HPDE6-E6E7 (cell line): ENCODE data around the gene RPL13A.

ENCODE experiments used
- DNase-seq: peaks from one replicate; pipeline ENCODE4 v3.0.0; 2011; ENCODE audit warnings: missing footprints; ENCODE audit errors: extremely low spot score

Gene RPL13A

DNA sequence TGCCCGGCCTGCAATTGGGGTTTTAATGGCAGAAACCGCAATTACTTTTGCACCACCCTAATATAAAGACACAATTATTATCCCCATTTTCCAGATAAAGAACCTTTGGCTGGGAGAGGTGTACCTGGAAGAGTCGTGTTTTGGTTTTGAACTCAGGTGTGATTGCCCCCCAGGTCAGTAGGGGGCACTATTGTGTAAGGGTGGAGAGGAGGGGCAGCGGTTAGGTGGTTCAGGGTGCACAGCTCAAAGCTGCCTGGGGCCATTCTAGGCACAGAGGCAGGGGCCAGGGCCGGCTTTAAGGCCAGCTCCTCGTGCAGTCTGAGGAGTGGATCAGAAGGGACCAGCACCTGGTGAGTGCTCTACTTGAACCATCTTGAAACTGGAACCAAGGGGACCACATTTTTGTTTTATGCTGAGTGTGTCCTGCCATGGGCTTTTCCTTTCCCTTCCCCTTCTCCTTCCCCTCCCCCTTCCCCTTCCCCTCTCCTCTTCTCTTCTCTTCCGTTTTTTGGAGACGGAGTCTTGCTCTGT, 19.2 kb downstream of the RPL13A start:
- DNase-seq = no peak

GRCh38 chr19:49507803-49508494, 20.5 kb downstream of the RPL13A start:
- DNase-seq = no peak

- DNase-seq = no peak
Measured at GRCh38 chr19:49512970-49513745, 25.8 kb downstream of the RPL13A start.

GRCh38 chr19:49513746-49514118, 26.3 kb downstream of the RPL13A start:
- DNase-seq = no peak

DNA sequence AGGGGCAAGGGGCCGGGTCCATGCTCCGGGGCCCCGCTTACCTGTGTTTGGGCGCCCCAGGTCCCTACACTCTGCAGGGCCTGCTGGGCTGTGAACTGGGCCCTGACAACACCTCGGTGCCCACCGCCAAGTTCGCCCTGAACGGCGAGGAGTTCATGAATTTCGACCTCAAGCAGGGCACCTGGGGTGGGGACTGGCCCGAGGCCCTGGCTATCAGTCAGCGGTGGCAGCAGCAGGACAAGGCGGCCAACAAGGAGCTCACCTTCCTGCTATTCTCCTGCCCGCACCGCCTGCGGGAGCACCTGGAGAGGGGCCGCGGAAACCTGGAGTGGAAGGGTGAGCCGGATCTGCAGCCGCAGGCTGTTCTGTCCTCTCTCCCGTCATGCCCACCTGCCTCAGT, 26.7 kb downstream of the RPL13A start:
- no peak for DNase-seq

DNA sequence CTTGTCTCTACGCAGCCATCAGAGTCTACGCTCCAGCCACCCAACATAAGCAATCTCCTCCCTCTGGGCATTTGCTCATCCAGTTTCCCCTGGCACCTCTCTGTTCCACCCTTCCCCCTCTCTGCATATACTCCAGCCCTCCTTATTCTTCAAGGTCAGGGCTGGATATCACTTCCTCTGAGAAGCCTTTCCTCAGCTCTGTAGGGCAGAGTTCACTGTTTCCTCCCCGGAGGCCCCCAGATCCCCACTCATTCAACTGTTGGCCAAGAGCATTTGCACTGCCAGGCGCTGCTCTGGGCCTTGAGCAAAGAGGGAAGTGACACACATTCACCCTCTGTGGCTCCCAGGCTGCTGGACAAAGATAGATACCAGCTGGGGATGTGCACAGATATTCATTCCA, 28.4 kb downstream of the RPL13A start:
- DNase-seq = no peak

GRCh38 chr19:49518033-49518432, 30.6 kb downstream of the RPL13A start:
- no peak for DNase-seq

- DNase-seq = no peak
Measured at GRCh38 chr19:49520705-49521319, 33.4 kb downstream of the RPL13A start.

DNA sequence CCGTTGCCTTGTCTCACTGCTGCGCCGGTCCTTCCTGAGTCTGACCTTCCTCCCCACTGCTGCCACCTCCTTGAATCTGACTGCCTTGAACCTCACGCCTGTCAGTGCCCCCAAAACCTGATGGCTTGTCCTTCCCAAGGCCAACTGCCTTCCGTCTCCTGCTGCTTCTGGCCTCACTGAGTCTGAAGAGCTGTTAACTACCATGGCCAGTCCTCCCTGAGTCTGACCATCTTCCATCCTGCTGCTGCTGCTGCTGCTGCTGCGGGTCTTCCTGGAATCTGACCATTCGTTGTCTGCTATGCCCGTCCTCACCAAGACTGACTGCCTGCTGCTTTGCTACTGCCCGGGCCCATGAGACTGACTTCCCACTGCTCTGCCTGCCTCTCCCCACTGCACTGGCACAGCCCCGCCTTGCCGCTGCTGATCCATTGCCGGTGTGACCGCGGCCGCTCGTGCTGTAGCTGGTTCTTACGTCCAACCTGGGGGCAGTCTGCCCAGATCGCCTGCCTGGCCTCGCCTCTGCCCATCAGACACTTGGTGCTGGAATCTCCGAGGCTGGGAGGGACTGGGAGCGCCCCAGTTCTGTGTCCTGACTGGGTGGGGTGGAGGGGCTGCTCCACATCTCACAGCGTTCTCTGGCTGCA, 37.5 kb downstream of the RPL13A start:
- no peak for DNase-seq

- DNase-seq = no peak
Measured at GRCh38 chr19:49528211-49528771, 40.9 kb downstream of the RPL13A start.

DNA sequence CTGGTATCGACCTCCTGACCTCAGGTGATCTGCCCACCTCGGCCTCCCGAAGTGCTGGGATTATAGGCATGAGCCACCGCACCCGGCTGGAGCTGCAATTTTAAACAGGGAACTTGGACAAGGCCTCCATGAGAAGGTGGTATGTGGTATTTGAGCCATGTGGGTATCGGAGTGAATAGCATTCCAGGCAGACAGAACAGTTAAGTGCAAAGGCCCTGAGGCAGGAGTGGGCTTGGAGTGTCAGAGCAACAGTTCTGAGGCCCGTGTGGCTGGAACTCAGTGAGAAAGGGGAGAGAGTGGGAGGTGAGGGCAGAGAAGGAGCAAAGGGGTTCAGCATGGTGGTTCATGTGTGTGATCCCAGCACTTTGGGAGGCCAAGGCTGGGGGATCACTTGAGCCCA, 43.3 kb downstream of the RPL13A start:
- no peak for DNase-seq

GRCh38 chr19:49533551-49534488, 46.4 kb downstream of the RPL13A start:
- peak; percentile 69 for DNase-seq

GRCh38 chr19:49534632-49535385, 47.4 kb downstream of the RPL13A start:
- no peak for DNase-seq

- no peak for DNase-seq
Measured at GRCh38 chr19:49536921-49537462, 49.6 kb downstream of the RPL13A start.

- DNase-seq = no peak
Measured at GRCh38 chr19:49538643-49539042, 51.2 kb downstream of the RPL13A start.

DNA sequence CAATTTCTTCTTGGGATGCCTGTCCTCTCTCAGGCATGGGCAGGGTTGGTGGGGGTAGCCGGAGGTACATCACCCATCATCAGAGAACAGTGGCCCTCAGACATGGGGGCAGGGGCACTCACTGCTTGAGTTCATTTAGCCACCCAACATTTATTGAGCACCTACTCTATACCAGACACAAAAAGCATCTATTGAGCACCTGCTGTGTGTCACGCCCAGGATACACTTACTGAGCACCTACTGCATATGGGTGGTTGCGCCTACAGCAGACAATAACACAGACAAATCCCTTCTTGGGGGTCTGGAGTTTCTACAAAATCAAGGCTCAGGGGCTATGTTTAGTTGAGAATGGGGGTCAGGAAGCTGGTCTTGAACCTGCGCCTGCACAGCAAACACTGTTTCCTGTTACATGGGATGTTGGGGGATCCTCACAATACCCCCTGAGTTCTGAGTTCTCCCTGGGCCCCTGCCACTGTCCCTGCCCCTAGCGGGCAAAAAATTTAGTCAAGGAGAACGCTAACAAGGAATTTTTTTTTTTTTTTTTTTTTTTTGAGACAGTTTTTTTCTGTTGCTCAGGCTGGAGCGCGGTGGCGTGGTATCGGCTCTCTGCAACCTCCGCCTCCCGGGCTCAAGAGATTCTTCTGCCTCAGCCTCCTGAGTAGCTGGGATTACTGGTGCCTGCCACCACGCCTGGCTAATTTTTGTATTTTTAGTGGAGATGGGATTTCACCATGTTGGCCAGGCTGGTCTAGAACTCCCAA, 52.0 kb downstream of the RPL13A start:
- no peak for DNase-seq
